AG10803 (cell line): Measurements from ENCODE around the gene FTO.
"Not testable (repeated sequence)": the region's sequence is repeated elsewhere in the genome, so short reads cannot be mapped to it uniquely, and the experiment has no call there.

Source experiments
- DNase-seq: peaks from one replicate; pipeline ENCODE4 v3.0.0; 2010; ENCODE audit warnings: low read depth
- H3K4me3 ChIP-seq: 2 replicates; pipeline ENCODE4 v1.5.1; 2011; ENCODE audit warnings: mild to moderate bottlenecking, low read length, control low read depth
- TF ChIP-seq, protein P1 (sequence below): conservative IDR thresholded peaks from 2 replicates; pipeline ENCODE4 v1.5.1; 2011; ENCODE audit warnings: mild to moderate bottlenecking, low read length, control low read depth, inconsistent platforms

FTO gene

DNA sequence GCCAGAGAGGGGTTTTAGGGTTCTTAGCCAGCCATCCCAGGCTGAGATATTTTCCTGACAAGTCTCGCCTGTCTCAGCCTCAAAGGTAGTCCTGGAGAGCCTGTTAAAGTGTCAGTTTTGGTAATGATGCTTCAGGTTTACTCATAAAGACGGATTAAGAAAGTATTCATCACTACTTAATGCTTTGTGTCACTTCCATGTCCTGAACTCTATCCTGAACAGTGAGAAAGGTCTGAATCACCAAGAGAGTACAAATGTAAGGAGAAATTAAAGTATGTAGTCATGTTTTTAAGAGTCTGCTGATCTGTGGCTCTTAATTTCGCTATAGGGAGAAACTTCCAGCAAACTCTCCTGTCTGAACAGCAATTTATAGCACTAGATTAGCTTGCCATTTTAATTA, 14.3 kb upstream of the FTO start:
- TF ChIP-seq, protein P1, sequence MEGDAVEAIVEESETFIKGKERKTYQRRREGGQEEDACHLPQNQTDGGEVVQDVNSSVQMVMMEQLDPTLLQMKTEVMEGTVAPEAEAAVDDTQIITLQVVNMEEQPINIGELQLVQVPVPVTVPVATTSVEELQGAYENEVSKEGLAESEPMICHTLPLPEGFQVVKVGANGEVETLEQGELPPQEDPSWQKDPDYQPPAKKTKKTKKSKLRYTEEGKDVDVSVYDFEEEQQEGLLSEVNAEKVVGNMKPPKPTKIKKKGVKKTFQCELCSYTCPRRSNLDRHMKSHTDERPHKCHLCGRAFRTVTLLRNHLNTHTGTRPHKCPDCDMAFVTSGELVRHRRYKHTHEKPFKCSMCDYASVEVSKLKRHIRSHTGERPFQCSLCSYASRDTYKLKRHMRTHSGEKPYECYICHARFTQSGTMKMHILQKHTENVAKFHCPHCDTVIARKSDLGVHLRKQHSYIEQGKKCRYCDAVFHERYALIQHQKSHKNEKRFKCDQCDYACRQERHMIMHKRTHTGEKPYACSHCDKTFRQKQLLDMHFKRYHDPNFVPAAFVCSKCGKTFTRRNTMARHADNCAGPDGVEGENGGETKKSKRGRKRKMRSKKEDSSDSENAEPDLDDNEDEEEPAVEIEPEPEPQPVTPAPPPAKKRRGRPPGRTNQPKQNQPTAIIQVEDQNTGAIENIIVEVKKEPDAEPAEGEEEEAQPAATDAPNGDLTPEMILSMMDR = no peak
- no peak for DNase-seq
- H3K4me3 ChIP-seq = no peak overlapping the region

GRCh38 chr16:53690771-53691170, 13.2 kb upstream of the FTO start:
- TF ChIP-seq, protein P1 = no peak
- no peak for DNase-seq
- no peak overlapping the region for H3K4me3 ChIP-seq

- no peak for DNase-seq
- H3K4me3 ChIP-seq = no peak overlapping the region
- TF ChIP-seq, protein P1 = no peak
Measured at GRCh38 chr16:53692146-53692545, 11.8 kb upstream of the FTO start.

- TF ChIP-seq, protein P1 = no peak
- no peak for DNase-seq
- no peak overlapping the region for H3K4me3 ChIP-seq
Measured at GRCh38 chr16:53693320-53693719, 10.6 kb upstream of the FTO start.

DNA sequence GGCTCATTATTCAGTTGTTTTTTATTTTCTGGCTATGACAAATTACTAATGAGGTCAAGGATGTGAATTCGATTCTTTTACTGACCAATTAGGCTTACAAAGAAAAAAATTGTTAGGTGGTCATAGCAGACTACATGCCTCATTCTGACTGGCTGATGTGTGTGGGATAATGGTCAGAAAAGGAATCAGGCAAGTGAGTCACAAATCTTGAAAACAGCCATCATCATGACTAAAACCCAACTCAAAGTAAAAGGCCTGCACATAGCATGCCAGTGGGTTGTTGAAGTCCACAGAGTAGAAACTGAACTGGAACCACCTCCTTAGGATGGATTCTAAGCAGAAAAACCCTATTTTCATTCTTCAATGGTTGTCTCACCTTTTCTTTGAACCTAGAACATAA, 8.9 kb upstream of the FTO start:
- TF ChIP-seq, protein P1 = no peak
- no peak overlapping the region for H3K4me3 ChIP-seq
- peak; percentile 84 for DNase-seq

GRCh38 chr16:53698271-53698670, 5.7 kb upstream of the FTO start:
- not testable (repeated sequence) for DNase-seq, H3K4me3 ChIP-seq

DNA sequence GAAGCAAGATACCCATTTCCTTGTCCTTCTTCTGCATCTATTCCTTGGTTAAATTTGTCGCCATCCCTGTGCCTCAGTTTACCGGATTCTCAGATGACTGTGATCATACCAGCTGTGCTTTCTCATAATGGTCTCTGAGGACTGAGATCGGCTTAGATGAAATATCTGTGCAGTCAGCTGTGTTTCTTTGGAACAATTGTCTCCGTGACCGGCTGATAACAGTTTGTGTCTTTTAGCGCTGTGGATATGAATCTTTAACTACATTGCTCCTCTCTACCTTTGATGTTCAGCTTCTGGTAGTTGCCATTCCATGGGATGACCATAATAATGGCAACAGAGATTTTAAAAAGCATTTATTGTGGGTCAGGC, 473 bp downstream of the FTO start:
- TF ChIP-seq, protein P1 = no peak
- DNase-seq = no peak
- H3K4me3 ChIP-seq = peak overlapping the region; percentile 63

GRCh38 chr16:53707671-53708070, 3.7 kb downstream of the FTO start:
- no peak overlapping the region for H3K4me3 ChIP-seq
- TF ChIP-seq, protein P1 = no peak
- no peak for DNase-seq
